Panc1 (cell line): ENCODE results near the gene NOL4L. TPM values are rescaled to one million over a fixed set of nuclear protein-coding genes. Genes with fewer than 3 reads are reported as not detected.

Experiments used
- ATAC-seq: fragments of 200-7000 bp; cut with Tn5 transposase; 2 replicates; pipeline ENCODE4 v1.9.1; 2020; ENCODE audit warnings: mild to moderate bottlenecking, moderate library complexity
- BruUV-seq: library from RNA; stranded (reverse); fragments of 400-500 nt; replicated peaks from 2 replicates; lab custom pipeline; 2021; lab: Mats Ljungman, UMichigan
- CTCF ChIA-PET: fragments of 300-600 bp; sonication (Branson Sonifier 250); formaldehyde crosslinking; loops from one replicate; lab custom pipeline; 2022; ENCODE audit warnings: antibody characterized with exemption; lab: Charles Lee
- POLR2A ChIA-PET: fragments of 300-600 bp; sonication (Branson Sonifier 250); formaldehyde crosslinking; loops from one replicate; lab custom pipeline; 2022; ENCODE audit warnings: antibody characterized with exemption; lab: Charles Lee
- DNase-seq: peaks from one replicate; pipeline ENCODE4 v3.0.0-alpha.2; 2010; ENCODE audit warnings: low read depth, low spot score
- H3K27ac ChIP-seq: 2 replicates; pipeline ENCODE4 v1.5.1; 2011; ENCODE audit warnings: mild to moderate bottlenecking, low read length, inconsistent platforms
- H3K27me3 ChIP-seq: fragments of 200-500 bp; sonication (Bioruptor generic); 2 replicates; pipeline ENCODE4 v1.6.0; 2014; ENCODE audit warnings: low read length, inconsistent platforms; ENCODE audit not compliant: control insufficient read depth, insufficient read depth
- H3K36me3 ChIP-seq: fragments of 200-500 bp; sonication (Bioruptor generic); 2 replicates; pipeline ENCODE4 v1.5.1; 2014; ENCODE audit warnings: inconsistent platforms, mild to moderate bottlenecking, low read length, moderate library complexity; ENCODE audit not compliant: control insufficient read depth, insufficient read depth
- H3K4me1 ChIP-seq: 2 replicates; pipeline ENCODE4 v1.5.1; 2011; ENCODE audit warnings: inconsistent platforms, mild to moderate bottlenecking, low read length, moderate library complexity; ENCODE audit not compliant: control insufficient read depth, insufficient read depth
- H3K4me3 ChIP-seq, 2 experiments: 2 replicates each; pipeline ENCODE4 v1.5.1; 2011 to 2012; ENCODE audit warnings: low read depth in 2 of 2, low read length in 2 of 2, mild to moderate bottlenecking in 2 of 2, inconsistent platforms in 1 of 2, moderate library complexity in 1 of 2
- H3K9me3 ChIP-seq: fragments of 200-500 bp; sonication (Bioruptor generic); 2 replicates; pipeline ENCODE4 v1.5.1; 2014; ENCODE audit warnings: low read depth, mild to moderate bottlenecking, inconsistent platforms, low read length, moderate library complexity; ENCODE audit not compliant: control insufficient read depth, insufficient read depth
- POLR2AphosphoS5 ChIP-seq: IDR thresholded peaks from 2 replicates; pipeline ENCODE4 v1.6.1; 2012; ENCODE audit warnings: mild to moderate bottlenecking, low read depth, low read length, moderate library complexity
- REST ChIP-seq, 2 experiments: IDR thresholded peaks; 2 replicates each; pipeline ENCODE4 v1.6.1; 2011 to 2012; ENCODE audit warnings: low read depth in 2 of 2, control low read depth in 1 of 2, low read length in 1 of 2, mild to moderate bottlenecking in 1 of 2, moderate library complexity in 1 of 2; ENCODE audit not compliant: insufficient read depth in 1 of 2
- SIN3A ChIP-seq: IDR thresholded peaks from 2 replicates; pipeline ENCODE4 v1.6.1; 2012; ENCODE audit warnings: low read depth, mild to moderate bottlenecking, low read length, moderate library complexity, borderline replicate concordance; ENCODE audit not compliant: insufficient read depth
- TCF7L2 ChIP-seq: IDR thresholded peaks from 2 replicates; pipeline ENCODE4 v1.6.1; 2011; ENCODE audit warnings: mild to moderate bottlenecking, low read depth, low read length, inconsistent platforms
- in situ Hi-C: cut with HindIII; loops from 2 replicates; pipeline ENCODE4 v1.10.0; 2016; ENCODE audit warnings: low sequenced_read_pairs, low pct_unique_long_range_greater_than_20kb
- intact Hi-C: fragments of 100-400 bp; cut with micrococcal nuclease; formaldehyde crosslinking; loops from one replicate; pipeline ENCODE4 v1.10.0; 2022; ENCODE audit not compliant: unreplicated experiment
- total RNA-seq: library from RNA; stranded (reverse); gene quantifications from one replicate; pipeline ENCODE4 v1.2.1, GENCODE V29; 2021; ENCODE audit not compliant: unreplicated experiment
- TF ChIP-seq, protein P1 (sequence below): fragments of 450-650 bp; IDR thresholded peaks from 2 replicates; pipeline ENCODE4 v1.5.1; 2017; ENCODE audit warnings: mild to moderate bottlenecking

The NOL4L gene
- total RNA-seq, 1 experiment from 2014 or later = 21.6 TPM

DNA sequence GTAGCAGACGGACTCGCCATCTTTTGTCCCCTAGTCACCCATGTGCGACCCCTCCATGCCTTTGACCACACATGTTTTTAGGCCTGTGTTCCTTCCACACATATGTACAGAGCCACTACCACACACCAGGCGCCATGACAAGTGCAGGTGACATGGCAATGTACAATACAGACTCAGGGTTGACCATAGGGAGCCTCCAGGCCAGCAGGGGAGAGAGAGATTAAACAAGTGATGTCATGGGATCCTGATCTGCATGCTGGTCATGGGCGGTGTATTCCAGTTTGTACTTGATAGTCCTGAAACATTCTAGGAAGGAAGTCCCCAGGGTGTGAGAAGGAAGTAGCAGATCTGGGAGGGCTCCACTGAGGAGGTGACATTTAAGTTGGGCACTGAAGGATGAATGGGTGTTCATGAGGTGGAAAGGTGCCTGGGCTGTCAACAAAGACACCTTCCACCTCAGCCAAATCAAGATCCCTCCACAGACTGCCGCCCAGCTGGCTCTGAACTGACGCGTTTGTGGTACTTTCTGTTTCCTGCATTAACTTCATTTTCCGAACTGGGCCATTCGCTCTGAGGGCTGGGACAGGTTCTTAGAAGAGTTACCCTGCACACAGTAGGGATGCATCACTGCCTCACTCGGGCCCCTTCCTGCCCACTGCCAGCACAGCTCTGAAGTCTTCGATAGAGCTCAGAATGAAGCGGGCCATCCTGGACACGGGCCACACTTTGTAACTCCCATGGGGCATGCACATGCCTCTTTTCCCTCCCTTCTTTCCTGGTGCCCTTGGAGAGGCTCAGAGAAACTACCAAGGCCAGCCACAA lies 94.0 kb downstream of the NOL4L start:
- no peak for TF ChIP-seq REST (IDR thresholded peaks at IDR 0.05; ENCODE audit: insufficient read depth in 1 of 2, low read depth in 2 of 2, low read length in 1 of 2)
- TF ChIP-seq POLR2AphosphoS5 = no peak
- no peak for TF ChIP-seq SIN3A
- no peak for TF ChIP-seq TCF7L2
- TF ChIP-seq, protein P1, sequence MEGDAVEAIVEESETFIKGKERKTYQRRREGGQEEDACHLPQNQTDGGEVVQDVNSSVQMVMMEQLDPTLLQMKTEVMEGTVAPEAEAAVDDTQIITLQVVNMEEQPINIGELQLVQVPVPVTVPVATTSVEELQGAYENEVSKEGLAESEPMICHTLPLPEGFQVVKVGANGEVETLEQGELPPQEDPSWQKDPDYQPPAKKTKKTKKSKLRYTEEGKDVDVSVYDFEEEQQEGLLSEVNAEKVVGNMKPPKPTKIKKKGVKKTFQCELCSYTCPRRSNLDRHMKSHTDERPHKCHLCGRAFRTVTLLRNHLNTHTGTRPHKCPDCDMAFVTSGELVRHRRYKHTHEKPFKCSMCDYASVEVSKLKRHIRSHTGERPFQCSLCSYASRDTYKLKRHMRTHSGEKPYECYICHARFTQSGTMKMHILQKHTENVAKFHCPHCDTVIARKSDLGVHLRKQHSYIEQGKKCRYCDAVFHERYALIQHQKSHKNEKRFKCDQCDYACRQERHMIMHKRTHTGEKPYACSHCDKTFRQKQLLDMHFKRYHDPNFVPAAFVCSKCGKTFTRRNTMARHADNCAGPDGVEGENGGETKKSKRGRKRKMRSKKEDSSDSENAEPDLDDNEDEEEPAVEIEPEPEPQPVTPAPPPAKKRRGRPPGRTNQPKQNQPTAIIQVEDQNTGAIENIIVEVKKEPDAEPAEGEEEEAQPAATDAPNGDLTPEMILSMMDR = no peak
- H3K4me3 ChIP-seq = no peak overlapping the region
- H3K27me3 ChIP-seq = no peaks in the 10 kb centered on the region
- ChIA-PET POLR2A (no interaction called here), CTCF (no interaction called here)
- ATAC-seq (no peak), DNase-seq (no peak)
- in situ Hi-C loops (no loop called here), intact Hi-C loops (no loop called here)
- no peak overlapping the region for H3K27ac ChIP-seq
- no TSS peak for BruUV-seq
- no peaks in the 10 kb centered on the region for H3K9me3 ChIP-seq
- H3K4me1 ChIP-seq = no peaks in the 10 kb centered on the region
- H3K36me3 ChIP-seq = no peaks in the 10 kb centered on the region

DNA sequence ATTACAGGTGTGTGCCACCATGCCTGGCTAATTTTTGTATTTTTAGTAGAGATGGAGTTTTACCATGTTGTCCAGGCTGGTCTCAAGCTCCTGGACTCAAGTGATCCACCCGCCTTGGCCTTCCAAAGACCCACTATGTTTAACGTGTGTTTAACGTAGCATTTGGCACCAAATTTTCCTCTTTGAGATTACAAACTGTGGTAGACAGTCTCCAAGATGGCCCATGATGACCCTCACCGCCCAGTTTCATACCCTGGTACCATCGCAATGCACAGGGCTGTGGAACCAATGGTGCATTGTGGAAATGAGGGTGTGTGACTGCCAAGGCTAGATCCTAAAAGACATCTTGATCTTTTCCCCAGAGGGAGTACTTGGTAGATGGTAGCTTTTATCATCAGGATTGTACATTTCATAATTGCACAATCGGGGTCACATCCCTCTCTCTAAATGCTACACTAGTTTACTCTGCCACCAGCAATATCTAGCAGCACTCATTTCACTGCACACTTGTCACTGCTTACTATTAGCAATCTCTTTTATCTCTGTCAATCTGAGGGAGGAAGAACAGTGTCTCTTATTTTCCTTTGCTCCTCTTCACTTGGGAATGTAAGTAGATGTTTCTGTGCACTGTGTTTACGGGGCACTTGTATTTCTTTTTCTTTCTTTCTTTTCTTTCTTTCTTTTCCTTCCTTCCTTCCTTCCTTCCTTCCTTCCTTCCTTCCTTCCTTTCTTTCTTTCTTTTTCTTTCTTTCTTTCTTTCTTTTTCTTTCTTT lies 96.9 kb downstream of the NOL4L start:
- no peaks in the 10 kb centered on the region for H3K27me3 ChIP-seq
- intact Hi-C loops = no loop called here
- no peak for TF ChIP-seq SIN3A
- no peak for TF ChIP-seq REST (IDR thresholded peaks at IDR 0.05; ENCODE audit: insufficient read depth in 1 of 2, low read depth in 2 of 2, low read length in 1 of 2)
- TF ChIP-seq, protein P1 = no peak
- TF ChIP-seq POLR2AphosphoS5 = no peak
- no peak for TF ChIP-seq TCF7L2
- in situ Hi-C loops = no loop called here
- H3K9me3 ChIP-seq = no peaks in the 10 kb centered on the region
- ChIA-PET POLR2A (interaction anchor here (0.6 to 0.7 kb wide), 2 partner anchors 224 to 498 kb away, joined by 5 to 6 read pairs; no protein-coding TSS in a partner anchor), CTCF (interaction anchor here (0.7 kb wide), 1 partner anchor 8 kb away, joined by 3 read pairs; no protein-coding TSS in a partner anchor)
- H3K27ac ChIP-seq = no peak overlapping the region
- no peaks in the 10 kb centered on the region for H3K36me3 ChIP-seq
- BruUV-seq = no TSS peak
- H3K4me1 ChIP-seq = peaks cover 5% of the 10 kb centered on the region; the same call in 1 of the 2 replicates
- H3K4me3 ChIP-seq = no peak overlapping the region
- no peak for ATAC-seq
- no peak for DNase-seq
